WTC11 (cell line): ENCODE results near the gene SLC39A6. TPM values are rescaled to one million over a fixed set of nuclear protein-coding genes. Genes with fewer than 3 reads are reported as not detected.

Experiments
- ATAC-seq: fragments of 200-7000 bp; cut with Tn5 transposase; 2 replicates; pipeline ENCODE4 v1.10.0; 2021; ENCODE audit warnings: mild to moderate bottlenecking, moderate library complexity
- CTCF ChIA-PET: fragments of 300-600 bp; sonication (Branson Sonifier 250); formaldehyde crosslinking; loops from one replicate; lab custom pipeline; 2021; ENCODE audit warnings: antibody characterized with exemption; lab: Charles Lee
- POLR2A ChIA-PET: fragments of 350-600 bp; sonication (Branson Sonifier 250); formaldehyde crosslinking; loops from one replicate; lab custom pipeline; 2021; ENCODE audit warnings: antibody characterized with exemption; lab: Charles Lee
- DNase-seq: peaks from one replicate; pipeline ENCODE4 v3.0.0; 2021; ENCODE audit warnings: low spot score
- H3K27ac Mint-ChIP-seq: 2 replicates; pipeline ENCODE4 v1.8.0; 2021; ENCODE audit warnings: mixed read lengths
- H3K27me3 Mint-ChIP-seq: 2 replicates; pipeline ENCODE4 v1.8.0; 2021; ENCODE audit warnings: low read depth, mild to moderate bottlenecking, moderate library complexity, mixed read lengths
- H3K36me3 Mint-ChIP-seq: 2 replicates; pipeline ENCODE4 v1.8.0; 2021; ENCODE audit warnings: mixed read lengths
- H3K4me1 Mint-ChIP-seq: 2 replicates; pipeline ENCODE4 v1.8.0; 2022; ENCODE audit warnings: mixed read lengths
- H3K4me3 Mint-ChIP-seq: 2 replicates; pipeline ENCODE4 v1.8.0; 2021; ENCODE audit warnings: mild to moderate bottlenecking, moderate library complexity, mixed read lengths
- H3K9me3 Mint-ChIP-seq: 2 replicates; pipeline ENCODE4 v1.8.0; 2021; ENCODE audit warnings: mixed read lengths
- AR ChIP-seq: fragments of 250-450 bp; sonication (Bioruptor Pico); IDR thresholded peaks from 2 replicates; pipeline ENCODE4 v1.9.0; 2021; ENCODE audit warnings: mild to moderate bottlenecking
- ELF4 ChIP-seq: sonication (generic); formaldehyde crosslinking; IDR thresholded peaks from 2 replicates; pipeline ENCODE4 v1.8.1; 2022; ENCODE audit warnings: low read depth, mild to moderate bottlenecking, moderate library complexity, missing genetic modification reagents
- EMX1 ChIP-seq: fragments of 250-450 bp; sonication (Bioruptor Pico); IDR thresholded peaks from 2 replicates; pipeline ENCODE4 v1.8.0; 2021; ENCODE audit warnings: mild to moderate bottlenecking
- JAZF1 ChIP-seq: fragments of 250-450 bp; sonication (Bioruptor Pico); IDR thresholded peaks from 2 replicates; pipeline ENCODE4 v1.9.0; 2021; ENCODE audit warnings: moderate library complexity, mild to moderate bottlenecking, inconsistent platforms
- JUN ChIP-seq: sonication (generic); formaldehyde crosslinking; IDR thresholded peaks from 2 replicates; pipeline ENCODE4 v1.8.0; 2023; ENCODE audit warnings: mild to moderate bottlenecking, missing genetic modification reagents
- MXD4 ChIP-seq: fragments of 250-450 bp; sonication (Bioruptor Pico); IDR thresholded peaks from 2 replicates; pipeline ENCODE4 v1.8.0; 2021; ENCODE audit warnings: mild to moderate bottlenecking, moderate library complexity, borderline replicate concordance
- NFATC4 ChIP-seq: fragments of 250-450 bp; sonication (Bioruptor Pico); IDR thresholded peaks from 2 replicates; pipeline ENCODE4 v1.9.0; 2021; ENCODE audit warnings: mild to moderate bottlenecking
- NFYB ChIP-seq: sonication (generic); formaldehyde crosslinking; conservative IDR thresholded peaks from 2 replicates; pipeline ENCODE4 v1.8.0; 2022; ENCODE audit warnings: low read depth, missing genetic modification reagents
- PRRX2 ChIP-seq: fragments of 250-450 bp; sonication (Bioruptor Pico); IDR thresholded peaks from 2 replicates; pipeline ENCODE4 v1.8.0; 2021; ENCODE audit warnings: mild to moderate bottlenecking
- RELA ChIP-seq: sonication (generic); formaldehyde crosslinking; IDR thresholded peaks from 2 replicates; pipeline ENCODE4 v1.8.1; 2022; ENCODE audit warnings: missing genetic modification reagents, mild to moderate bottlenecking, borderline replicate concordance
- ZBTB21 ChIP-seq: sonication (generic); formaldehyde crosslinking; IDR thresholded peaks from 2 replicates; pipeline ENCODE4 v1.8.1; 2023; ENCODE audit warnings: mild to moderate bottlenecking, missing genetic modification reagents, borderline replicate concordance
- ZNF121 ChIP-seq: sonication (generic); formaldehyde crosslinking; IDR thresholded peaks from 2 replicates; pipeline ENCODE4 v1.8.0; 2023; ENCODE audit warnings: missing genetic modification reagents
- ZNF232 ChIP-seq: sonication (generic); formaldehyde crosslinking; IDR thresholded peaks from 2 replicates; pipeline ENCODE4 v1.8.0; 2022; ENCODE audit warnings: mild to moderate bottlenecking, missing genetic modification reagents
- ZNF396 ChIP-seq: fragments of 250-450 bp; sonication (Bioruptor Pico); IDR thresholded peaks from 2 replicates; pipeline ENCODE4 v1.8.0; 2021; ENCODE audit warnings: mild to moderate bottlenecking, moderate library complexity, borderline replicate concordance
- ZNF512 ChIP-seq: sonication (generic); formaldehyde crosslinking; IDR thresholded peaks from 2 replicates; pipeline ENCODE4 v1.8.1; 2022; ENCODE audit warnings: missing genetic modification reagents, borderline replicate concordance
- total RNA-seq: library from RNA; stranded (reverse); gene quantifications from 3 replicates; pipeline ENCODE4 v1.2.3, GENCODE V29; 2021
- TF ChIP-seq, protein P1 (sequence below): sonication (generic); formaldehyde crosslinking; IDR thresholded peaks from 2 replicates; pipeline ENCODE4 v1.8.1; 2022; ENCODE audit warnings: low read depth, mild to moderate bottlenecking, moderate library complexity, missing genetic modification reagents, borderline replicate concordance
- TF ChIP-seq, protein P2 (sequence below): fragments of 200-600 bp; IDR thresholded peaks from 2 replicates; pipeline ENCODE4 v1.8.0; 2022; ENCODE audit warnings: antibody characterized with exemption
- TF ChIP-seq, protein P3 (sequence below): sonication (generic); formaldehyde crosslinking; IDR thresholded peaks from 2 replicates; pipeline ENCODE4 v1.8.1; 2023; ENCODE audit warnings: mild to moderate bottlenecking, missing genetic modification reagents
- TF ChIP-seq, protein P4 (sequence below): sonication (generic); formaldehyde crosslinking; IDR thresholded peaks from 2 replicates; pipeline ENCODE4 v1.8.0; 2022; ENCODE audit warnings: mild to moderate bottlenecking, missing genetic modification reagents
- TF ChIP-seq, protein P5 (sequence below): sonication (generic); formaldehyde crosslinking; IDR thresholded peaks from 2 replicates; pipeline ENCODE4 v1.8.1; 2023; ENCODE audit warnings: mild to moderate bottlenecking, missing genetic modification reagents, moderate library complexity

The SLC39A6 gene
- total RNA-seq, 1 experiment from 2014 or later: 29.2 TPM

GRCh38 chr18:36142751-36143150 is 13.6 kb upstream of the SLC39A6 start:
- H3K4me3 Mint-ChIP-seq: no peak overlapping the region
- no peaks in the 10 kb centered on the region for H3K27me3 Mint-ChIP-seq
- POLR2A ChIA-PET: interaction anchor here (0.6 kb wide), 1 partner anchor 685 kb away, joined by 3 read pairs; no protein-coding TSS in a partner anchor
- no peaks in the 10 kb centered on the region for H3K9me3 Mint-ChIP-seq
- H3K27ac Mint-ChIP-seq: no peak overlapping the region
- CTCF ChIA-PET: no interaction called here
- peaks cover 81% of the 10 kb centered on the region for H3K36me3 Mint-ChIP-seq
- H3K4me1 Mint-ChIP-seq: no peaks in the 10 kb centered on the region
- TF ChIP-seq, protein P1, sequence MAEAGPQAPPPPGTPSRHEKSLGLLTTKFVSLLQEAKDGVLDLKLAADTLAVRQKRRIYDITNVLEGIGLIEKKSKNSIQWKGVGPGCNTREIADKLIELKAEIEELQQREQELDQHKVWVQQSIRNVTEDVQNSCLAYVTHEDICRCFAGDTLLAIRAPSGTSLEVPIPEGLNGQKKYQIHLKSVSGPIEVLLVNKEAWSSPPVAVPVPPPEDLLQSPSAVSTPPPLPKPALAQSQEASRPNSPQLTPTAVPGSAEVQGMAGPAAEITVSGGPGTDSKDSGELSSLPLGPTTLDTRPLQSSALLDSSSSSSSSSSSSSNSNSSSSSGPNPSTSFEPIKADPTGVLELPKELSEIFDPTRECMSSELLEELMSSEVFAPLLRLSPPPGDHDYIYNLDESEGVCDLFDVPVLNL (CRISPR knock-in tag): no peak
- TF ChIP-seq, protein P2, sequence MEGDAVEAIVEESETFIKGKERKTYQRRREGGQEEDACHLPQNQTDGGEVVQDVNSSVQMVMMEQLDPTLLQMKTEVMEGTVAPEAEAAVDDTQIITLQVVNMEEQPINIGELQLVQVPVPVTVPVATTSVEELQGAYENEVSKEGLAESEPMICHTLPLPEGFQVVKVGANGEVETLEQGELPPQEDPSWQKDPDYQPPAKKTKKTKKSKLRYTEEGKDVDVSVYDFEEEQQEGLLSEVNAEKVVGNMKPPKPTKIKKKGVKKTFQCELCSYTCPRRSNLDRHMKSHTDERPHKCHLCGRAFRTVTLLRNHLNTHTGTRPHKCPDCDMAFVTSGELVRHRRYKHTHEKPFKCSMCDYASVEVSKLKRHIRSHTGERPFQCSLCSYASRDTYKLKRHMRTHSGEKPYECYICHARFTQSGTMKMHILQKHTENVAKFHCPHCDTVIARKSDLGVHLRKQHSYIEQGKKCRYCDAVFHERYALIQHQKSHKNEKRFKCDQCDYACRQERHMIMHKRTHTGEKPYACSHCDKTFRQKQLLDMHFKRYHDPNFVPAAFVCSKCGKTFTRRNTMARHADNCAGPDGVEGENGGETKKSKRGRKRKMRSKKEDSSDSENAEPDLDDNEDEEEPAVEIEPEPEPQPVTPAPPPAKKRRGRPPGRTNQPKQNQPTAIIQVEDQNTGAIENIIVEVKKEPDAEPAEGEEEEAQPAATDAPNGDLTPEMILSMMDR: no peak
- no peak for TF ChIP-seq EMX1
- TF ChIP-seq, protein P3, sequence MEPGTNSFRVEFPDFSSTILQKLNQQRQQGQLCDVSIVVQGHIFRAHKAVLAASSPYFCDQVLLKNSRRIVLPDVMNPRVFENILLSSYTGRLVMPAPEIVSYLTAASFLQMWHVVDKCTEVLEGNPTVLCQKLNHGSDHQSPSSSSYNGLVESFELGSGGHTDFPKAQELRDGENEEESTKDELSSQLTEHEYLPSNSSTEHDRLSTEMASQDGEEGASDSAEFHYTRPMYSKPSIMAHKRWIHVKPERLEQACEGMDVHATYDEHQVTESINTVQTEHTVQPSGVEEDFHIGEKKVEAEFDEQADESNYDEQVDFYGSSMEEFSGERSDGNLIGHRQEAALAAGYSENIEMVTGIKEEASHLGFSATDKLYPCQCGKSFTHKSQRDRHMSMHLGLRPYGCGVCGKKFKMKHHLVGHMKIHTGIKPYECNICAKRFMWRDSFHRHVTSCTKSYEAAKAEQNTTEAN (CRISPR knock-in tag): no peak
- TF ChIP-seq PRRX2 (CRISPR knock-in tag): no peak
- no peak for TF ChIP-seq JAZF1
- no peak for TF ChIP-seq JUN (CRISPR knock-in tag)
- TF ChIP-seq, protein P4, sequence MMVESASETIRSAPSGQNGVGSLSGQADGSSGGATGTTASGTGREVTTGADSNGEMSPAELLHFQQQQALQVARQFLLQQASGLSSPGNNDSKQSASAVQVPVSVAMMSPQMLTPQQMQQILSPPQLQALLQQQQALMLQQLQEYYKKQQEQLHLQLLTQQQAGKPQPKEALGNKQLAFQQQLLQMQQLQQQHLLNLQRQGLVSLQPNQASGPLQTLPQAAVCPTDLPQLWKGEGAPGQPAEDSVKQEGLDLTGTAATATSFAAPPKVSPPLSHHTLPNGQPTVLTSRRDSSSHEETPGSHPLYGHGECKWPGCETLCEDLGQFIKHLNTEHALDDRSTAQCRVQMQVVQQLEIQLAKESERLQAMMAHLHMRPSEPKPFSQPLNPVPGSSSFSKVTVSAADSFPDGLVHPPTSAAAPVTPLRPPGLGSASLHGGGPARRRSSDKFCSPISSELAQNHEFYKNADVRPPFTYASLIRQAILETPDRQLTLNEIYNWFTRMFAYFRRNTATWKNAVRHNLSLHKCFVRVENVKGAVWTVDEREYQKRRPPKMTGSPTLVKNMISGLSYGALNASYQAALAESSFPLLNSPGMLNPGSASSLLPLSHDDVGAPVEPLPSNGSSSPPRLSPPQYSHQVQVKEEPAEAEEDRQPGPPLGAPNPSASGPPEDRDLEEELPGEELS (CRISPR knock-in tag): no peak
- TF ChIP-seq MXD4 (CRISPR knock-in tag): no peak
- ATAC-seq (no peak), DNase-seq (no peak)

DNA sequence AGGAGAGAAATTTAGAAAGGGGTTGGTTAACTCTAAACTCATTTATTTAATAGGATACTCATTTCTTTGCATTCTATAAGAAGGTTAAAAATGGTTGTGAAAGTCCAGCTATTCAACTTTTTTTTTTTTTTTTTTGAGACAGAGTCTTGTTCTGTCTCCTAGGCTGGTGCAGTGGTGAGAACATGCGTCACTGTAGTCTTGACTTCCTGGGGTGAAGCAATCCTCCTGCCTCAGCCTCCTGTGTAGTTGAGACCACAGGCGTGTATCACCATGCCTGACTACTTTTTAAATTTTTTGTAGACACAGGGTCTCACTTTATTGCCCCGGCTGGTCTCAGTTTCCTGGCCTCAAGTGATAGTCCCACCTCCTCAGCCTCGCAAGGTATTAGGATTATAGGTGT is 12.4 kb upstream of the SLC39A6 start:
- no peaks in the 10 kb centered on the region for H3K4me1 Mint-ChIP-seq
- no peaks in the 10 kb centered on the region for H3K27me3 Mint-ChIP-seq
- no peak overlapping the region for H3K4me3 Mint-ChIP-seq
- CTCF ChIA-PET: no interaction called here
- no peaks in the 10 kb centered on the region for H3K9me3 Mint-ChIP-seq
- TF ChIP-seq ZNF232 (no peak), ZNF396 (CRISPR knock-in tag) (no peak), ZNF121 (CRISPR knock-in tag) (no peak), RELA (CRISPR knock-in tag) (no peak), ZNF512 (no peak)
- TF ChIP-seq, all 79 proteins: peak for 0
- Mint-ChIP-seq H3K27ac (no peak overlapping the region), H3K36me3 (peaks cover 83% of the 10 kb centered on the region)
- DNase-seq (no peak), ATAC-seq (no peak)
- POLR2A ChIA-PET: no interaction called here

GRCh38 chr18:36139245-36139644 is 10.1 kb upstream of the SLC39A6 start:
- TF ChIP-seq NFYB (CRISPR knock-in tag) (no peak), ELF4 (no peak), NFATC4 (CRISPR knock-in tag) (no peak), AR (no peak), ZBTB21 (CRISPR knock-in tag) (no peak)
- TF ChIP-seq, protein P5, sequence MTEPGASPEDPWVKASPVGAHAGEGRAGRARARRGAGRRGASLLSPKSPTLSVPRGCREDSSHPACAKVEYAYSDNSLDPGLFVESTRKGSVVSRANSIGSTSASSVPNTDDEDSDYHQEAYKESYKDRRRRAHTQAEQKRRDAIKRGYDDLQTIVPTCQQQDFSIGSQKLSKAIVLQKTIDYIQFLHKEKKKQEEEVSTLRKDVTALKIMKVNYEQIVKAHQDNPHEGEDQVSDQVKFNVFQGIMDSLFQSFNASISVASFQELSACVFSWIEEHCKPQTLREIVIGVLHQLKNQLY (CRISPR knock-in tag): no peak
- Mint-ChIP-seq H3K27ac (no peak overlapping the region), H3K4me1 (no peaks in the 10 kb centered on the region), H3K4me3 (no peak overlapping the region), H3K9me3 (no peaks in the 10 kb centered on the region), H3K27me3 (no peaks in the 10 kb centered on the region), H3K36me3 (peaks cover 74% of the 10 kb centered on the region)
- ChIA-PET CTCF (interaction anchor here (1.0 kb wide), 1 partner anchor 122 kb away, joined by 3 read pairs; no protein-coding TSS in a partner anchor), POLR2A (interaction anchor here (0.6 to 1.1 kb wide), 2 partner anchors 72 to 564 kb away, joined by 3 read pairs; partner anchors contain the start of gene RPRD1A)
- ATAC-seq (no peak), DNase-seq (no peak)
